ENCODE measurements around the gene ARFGEF3. TPM values are rescaled to one million over a fixed set of nuclear protein-coding genes. Genes with fewer than 3 reads are reported as not detected.

Gene ARFGEF3
- total RNA-seq, 1 donor from 2014 or later, result 0.47 TPM

GRCh38 chr6:138184230-138184629 lies 22.5 kb downstream of the ARFGEF3 start:
- Mint-ChIP-seq H3K27me3 (peaks cover 12% of the 10 kb centered on the region), H3K9me3 (peaks cover 4% of the 10 kb centered on the region), H3K4me3 (no peak overlapping the region), H3K4me1 (no peaks in the 10 kb centered on the region), H3K27ac (no peak overlapping the region), H3K36me3 (ENCODE audit: low read depth) (no peaks in the 10 kb centered on the region)
- intact Hi-C loops (cut with micrococcal nuclease), result no loop called here
- DNase-seq, result no peak

DNA sequence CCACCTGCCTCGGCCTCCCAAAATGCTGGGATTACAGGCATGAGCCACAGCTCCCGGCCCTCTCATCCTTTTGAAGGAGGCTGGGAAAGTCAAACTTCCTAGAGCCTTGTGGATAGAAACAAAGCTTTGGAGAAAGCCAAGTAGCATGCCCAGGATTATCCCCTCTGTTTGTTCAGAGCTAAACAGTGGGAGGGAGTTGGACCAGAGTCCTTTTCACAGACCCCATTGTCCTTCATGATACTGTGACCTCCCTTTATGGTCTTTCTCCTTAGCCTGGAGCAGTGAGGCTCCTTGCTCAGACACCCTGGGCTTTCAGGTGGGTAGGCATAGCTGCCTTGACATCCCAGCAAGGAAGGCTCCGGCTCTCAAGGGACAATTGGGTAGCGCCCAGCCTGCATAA lies 25.4 kb downstream of the ARFGEF3 start:
- intact Hi-C loops (cut with micrococcal nuclease), result no loop called here
- no peak overlapping the region for H3K4me3 Mint-ChIP-seq
- DNase-seq, result no peak
- peaks cover 7% of the 10 kb centered on the region for H3K27me3 Mint-ChIP-seq
- no peaks in the 10 kb centered on the region for H3K9me3 Mint-ChIP-seq
- no peak overlapping the region for H3K27ac Mint-ChIP-seq
- H3K36me3 Mint-ChIP-seq (ENCODE audit: low read depth), result no peaks in the 10 kb centered on the region
- H3K4me1 Mint-ChIP-seq, result no peaks in the 10 kb centered on the region

- no peaks in the 10 kb centered on the region for H3K9me3 Mint-ChIP-seq
- peaks cover 7% of the 10 kb centered on the region for H3K27me3 Mint-ChIP-seq
- H3K4me1 Mint-ChIP-seq, result no peaks in the 10 kb centered on the region
- no peak overlapping the region for H3K27ac Mint-ChIP-seq
- DNase-seq, result no peak
- H3K4me3 Mint-ChIP-seq, result no peak overlapping the region
- intact Hi-C loops (cut with micrococcal nuclease), result no loop called here
- H3K36me3 Mint-ChIP-seq (ENCODE audit: low read depth), result no peaks in the 10 kb centered on the region
Measured at GRCh38 chr6:138188278-138188941, 26.7 kb downstream of the ARFGEF3 start.

- intact Hi-C loops (cut with micrococcal nuclease), result no loop called here
- Mint-ChIP-seq H3K9me3 (no peaks in the 10 kb centered on the region), H3K4me1 (no peaks in the 10 kb centered on the region), H3K36me3 (ENCODE audit: low read depth) (no peaks in the 10 kb centered on the region), H3K27ac (no peak overlapping the region), H3K4me3 (no peak overlapping the region), H3K27me3 (peaks cover 2% of the 10 kb centered on the region)
- DNase-seq, result no peak
Measured at GRCh38 chr6:138194287-138194686, 32.5 kb downstream of the ARFGEF3 start.

DNA sequence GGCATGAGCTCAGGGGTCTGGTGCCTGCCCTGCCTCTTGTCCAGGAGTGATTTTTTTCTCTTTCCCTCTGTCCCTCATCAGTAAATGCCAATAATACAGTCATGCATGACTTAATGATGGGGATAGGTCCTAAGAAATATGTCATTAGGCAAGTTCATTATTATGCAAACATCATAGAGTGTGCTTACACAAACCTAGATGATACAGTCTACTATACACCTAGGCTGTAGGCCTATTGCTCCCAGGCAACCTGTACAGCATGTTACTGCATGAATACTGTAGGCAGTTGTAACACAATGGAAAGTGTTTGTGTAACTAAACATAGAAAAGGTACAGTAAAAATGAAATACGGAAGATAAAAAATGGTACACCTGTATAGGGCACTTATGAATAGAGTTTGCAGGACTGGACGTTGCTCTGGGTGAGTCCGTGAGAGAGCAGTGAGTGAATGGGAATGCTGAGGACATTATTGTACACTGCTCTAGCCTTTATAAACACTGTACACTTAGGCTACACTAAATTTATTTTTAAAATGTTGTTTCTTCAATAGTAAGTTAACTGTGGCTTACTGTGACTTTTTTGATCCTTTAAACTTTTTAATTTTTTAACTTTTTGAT lies 34.5 kb downstream of the ARFGEF3 start:
- Mint-ChIP-seq H3K4me3 (no peak overlapping the region), H3K27ac (no peak overlapping the region), H3K27me3 (peaks cover 10% of the 10 kb centered on the region), H3K36me3 (ENCODE audit: low read depth) (no peaks in the 10 kb centered on the region), H3K4me1 (no peaks in the 10 kb centered on the region), H3K9me3 (no peaks in the 10 kb centered on the region)
- intact Hi-C loops (cut with micrococcal nuclease), result no loop called here
- no peak for DNase-seq

DNA sequence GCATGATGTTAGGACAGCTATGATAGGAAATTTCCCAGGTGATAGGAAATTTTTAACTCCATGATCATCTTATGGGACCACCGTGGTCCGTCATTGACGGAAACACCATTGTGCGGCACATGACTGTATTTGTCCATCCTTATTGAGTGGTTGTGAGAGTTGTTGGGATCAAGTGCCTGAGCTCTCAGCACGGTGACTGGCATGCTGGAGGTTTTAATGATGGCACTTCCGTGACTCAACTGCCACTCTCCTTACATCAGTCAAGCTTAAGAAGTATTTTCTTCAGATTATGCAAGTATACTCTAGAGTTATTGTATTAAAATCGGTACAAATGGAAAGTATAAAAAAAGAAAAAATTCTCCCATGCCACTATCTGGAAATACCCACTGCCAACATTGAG lies 35.8 kb downstream of the ARFGEF3 start:
- intact Hi-C loops (cut with micrococcal nuclease), result no loop called here
- no peaks in the 10 kb centered on the region for H3K36me3 Mint-ChIP-seq (ENCODE audit: low read depth)
- DNase-seq, result no peak
- H3K27ac Mint-ChIP-seq, result no peak overlapping the region
- H3K9me3 Mint-ChIP-seq, result no peaks in the 10 kb centered on the region
- peaks cover 10% of the 10 kb centered on the region for H3K27me3 Mint-ChIP-seq
- no peaks in the 10 kb centered on the region for H3K4me1 Mint-ChIP-seq
- no peak overlapping the region for H3K4me3 Mint-ChIP-seq

- Mint-ChIP-seq H3K36me3 (ENCODE audit: low read depth) (no peaks in the 10 kb centered on the region), H3K4me1 (no peaks in the 10 kb centered on the region), H3K27me3 (peaks cover 10% of the 10 kb centered on the region), H3K9me3 (no peaks in the 10 kb centered on the region), H3K4me3 (no peak overlapping the region), H3K27ac (no peak overlapping the region)
- intact Hi-C loops (cut with micrococcal nuclease), result no loop called here
- no peak for DNase-seq
Measured at GRCh38 chr6:138198430-138199091, 36.8 kb downstream of the ARFGEF3 start.

DNA sequence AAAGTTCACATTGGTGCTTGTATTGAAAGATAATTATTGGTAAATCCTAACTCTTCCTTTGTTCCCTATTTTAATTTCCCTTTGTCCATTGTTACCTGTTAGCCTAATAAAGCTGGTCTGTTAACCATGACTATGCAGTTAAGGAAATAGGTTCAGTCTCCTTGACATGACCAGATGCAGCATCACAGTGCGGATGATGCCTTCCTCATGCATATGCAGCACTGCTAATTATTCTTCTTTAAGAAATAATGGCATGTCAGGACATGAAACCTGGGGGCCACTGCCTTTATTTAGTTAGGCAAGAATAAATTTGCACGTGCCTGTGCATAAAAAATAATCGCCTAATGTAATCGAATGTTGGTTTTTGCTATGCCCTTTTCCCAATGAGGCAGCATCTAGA lies 40.1 kb downstream of the ARFGEF3 start:
- Mint-ChIP-seq H3K4me1 (no peaks in the 10 kb centered on the region), H3K4me3 (no peak overlapping the region), H3K27me3 (peaks cover 15% of the 10 kb centered on the region), H3K36me3 (ENCODE audit: low read depth) (no peaks in the 10 kb centered on the region), H3K27ac (no peak overlapping the region), H3K9me3 (no peaks in the 10 kb centered on the region)
- no peak for DNase-seq
- intact Hi-C loops (cut with micrococcal nuclease), result no loop called here

GRCh38 chr6:138203315-138203714 lies 41.6 kb downstream of the ARFGEF3 start:
- H3K9me3 Mint-ChIP-seq, result no peaks in the 10 kb centered on the region
- H3K4me1 Mint-ChIP-seq, result no peaks in the 10 kb centered on the region
- intact Hi-C loops (cut with micrococcal nuclease), result no loop called here
- no peaks in the 10 kb centered on the region for H3K36me3 Mint-ChIP-seq (ENCODE audit: low read depth)
- no peak for DNase-seq
- no peak overlapping the region for H3K27ac Mint-ChIP-seq
- H3K4me3 Mint-ChIP-seq, result no peak overlapping the region
- H3K27me3 Mint-ChIP-seq, result peaks cover 18% of the 10 kb centered on the region

GRCh38 chr6:138204303-138204702 lies 42.6 kb downstream of the ARFGEF3 start:
- Mint-ChIP-seq H3K36me3 (ENCODE audit: low read depth) (no peaks in the 10 kb centered on the region), H3K9me3 (no peaks in the 10 kb centered on the region), H3K4me3 (no peak overlapping the region), H3K27me3 (peaks cover 16% of the 10 kb centered on the region), H3K27ac (no peak overlapping the region), H3K4me1 (no peaks in the 10 kb centered on the region)
- no peak for DNase-seq
- intact Hi-C loops (cut with micrococcal nuclease), result no loop called here

- no peaks in the 10 kb centered on the region for H3K9me3 Mint-ChIP-seq
- peaks cover 16% of the 10 kb centered on the region for H3K27me3 Mint-ChIP-seq
- H3K4me3 Mint-ChIP-seq, result no peak overlapping the region
- H3K36me3 Mint-ChIP-seq (ENCODE audit: low read depth), result no peaks in the 10 kb centered on the region
- no peak for DNase-seq
- H3K27ac Mint-ChIP-seq, result no peak overlapping the region
- H3K4me1 Mint-ChIP-seq, result no peaks in the 10 kb centered on the region
- intact Hi-C loops (cut with micrococcal nuclease), result no loop called here
Measured at GRCh38 chr6:138204792-138205384, 43.1 kb downstream of the ARFGEF3 start.

- Mint-ChIP-seq H3K9me3 (no peaks in the 10 kb centered on the region), H3K4me3 (no peak overlapping the region), H3K36me3 (ENCODE audit: low read depth) (no peaks in the 10 kb centered on the region), H3K4me1 (no peaks in the 10 kb centered on the region), H3K27ac (no peak overlapping the region), H3K27me3 (peaks cover 12% of the 10 kb centered on the region)
- intact Hi-C loops (cut with micrococcal nuclease), result no loop called here
- DNase-seq, result no peak
Measured at GRCh38 chr6:138205437-138206094, 43.8 kb downstream of the ARFGEF3 start.

- intact Hi-C loops (cut with micrococcal nuclease), result no loop called here
- peaks cover 8% of the 10 kb centered on the region for H3K27me3 Mint-ChIP-seq
- H3K4me1 Mint-ChIP-seq, result no peaks in the 10 kb centered on the region
- H3K9me3 Mint-ChIP-seq, result no peaks in the 10 kb centered on the region
- no peak for DNase-seq
- H3K36me3 Mint-ChIP-seq (ENCODE audit: low read depth), result no peaks in the 10 kb centered on the region
- H3K4me3 Mint-ChIP-seq, result no peak overlapping the region
- H3K27ac Mint-ChIP-seq, result no peak overlapping the region
Measured at GRCh38 chr6:138206862-138207261, 45.1 kb downstream of the ARFGEF3 start.

DNA sequence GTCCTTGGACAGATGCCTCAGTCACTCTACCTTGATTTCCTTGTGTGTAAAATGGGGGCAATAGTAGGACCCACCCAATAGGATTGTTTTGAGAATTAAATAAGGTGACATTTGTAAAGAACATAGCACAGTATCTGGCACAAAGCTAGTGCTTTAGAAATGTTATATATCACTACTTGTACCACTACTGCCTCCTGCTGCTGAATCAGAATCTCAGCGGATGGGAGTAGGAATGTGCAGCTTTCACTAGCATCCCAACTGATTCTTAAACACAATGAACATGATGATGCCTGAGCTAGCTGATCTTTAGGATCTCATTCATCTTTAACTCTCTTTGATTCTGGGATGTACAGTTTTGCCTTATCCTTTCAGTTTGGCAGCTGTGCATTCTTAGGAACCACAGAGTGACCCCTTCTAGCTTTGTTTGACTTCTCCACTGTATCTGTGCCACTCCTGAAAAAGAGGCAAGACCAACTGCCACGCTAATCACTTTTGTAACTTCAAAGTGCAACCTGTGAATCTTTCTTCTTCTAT lies 49.4 kb downstream of the ARFGEF3 start:
- no peak overlapping the region for H3K27ac Mint-ChIP-seq
- intact Hi-C loops (cut with micrococcal nuclease), result no loop called here
- H3K4me1 Mint-ChIP-seq, result no peaks in the 10 kb centered on the region
- H3K36me3 Mint-ChIP-seq (ENCODE audit: low read depth), result no peaks in the 10 kb centered on the region
- DNase-seq, result no peak
- no peak overlapping the region for H3K4me3 Mint-ChIP-seq
- peaks cover 12% of the 10 kb centered on the region for H3K27me3 Mint-ChIP-seq
- H3K9me3 Mint-ChIP-seq, result no peaks in the 10 kb centered on the region

Data from activated CD4-positive, alpha-beta T cell treated with anti-CD3 and anti-CD28 coated beads, Interleukin-2, amount 10 ng/mL, durations not matched to agents 24 days and 14 days (primary cell).